Measurements from ENCODE around the gene UPK3BL1.
"Not testable (repeated sequence)": the region's sequence is repeated elsewhere in the genome, so short reads cannot be mapped to it uniquely, and the experiment has no call there.

The UPK3BL1 gene, protein sequence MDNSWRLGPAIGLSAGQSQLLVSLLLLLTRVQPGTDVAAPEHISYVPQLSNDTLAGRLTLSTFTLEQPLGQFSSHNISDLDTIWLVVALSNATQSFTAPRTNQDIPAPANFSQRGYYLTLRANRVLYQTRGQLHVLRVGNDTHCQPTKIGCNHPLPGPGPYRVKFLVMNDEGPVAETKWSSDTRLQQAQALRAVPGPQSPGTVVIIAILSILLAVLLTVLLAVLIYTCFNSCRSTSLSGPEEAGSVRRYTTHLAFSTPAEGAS

GRCh38 chr7:102642691-102643090 is at the start of gene UPK3BL1:
UPK3BL1 (minus strand) TSS chr7:102642791; CDS start chr7:102642741, 50 bp downstream.
- H3K27ac ChIP-seq (ENCODE audit: low read depth in 2 of 2, low read length in 2 of 2); H3K4me1 ChIP-seq (ENCODE audit: control insufficient read depth in 2 of 2, insufficient read depth in 2 of 2, low read length in 2 of 2); H3K9me3 ChIP-seq (ENCODE audit: control insufficient read depth in 2 of 2, low read length in 2 of 2); H3K4me3 ChIP-seq (ENCODE audit: low read length in 2 of 2); H3K27me3 ChIP-seq (ENCODE audit: control insufficient read depth in 2 of 2, insufficient read depth in 2 of 2, low read length in 2 of 2); H3K36me3 ChIP-seq (ENCODE audit: control insufficient read depth in 2 of 2, insufficient read depth in 2 of 2, low read length in 2 of 2); H3K9ac ChIP-seq (ENCODE audit: low read depth in 1 of 2, low read length in 2 of 2): not testable (repeated sequence)

DNA sequence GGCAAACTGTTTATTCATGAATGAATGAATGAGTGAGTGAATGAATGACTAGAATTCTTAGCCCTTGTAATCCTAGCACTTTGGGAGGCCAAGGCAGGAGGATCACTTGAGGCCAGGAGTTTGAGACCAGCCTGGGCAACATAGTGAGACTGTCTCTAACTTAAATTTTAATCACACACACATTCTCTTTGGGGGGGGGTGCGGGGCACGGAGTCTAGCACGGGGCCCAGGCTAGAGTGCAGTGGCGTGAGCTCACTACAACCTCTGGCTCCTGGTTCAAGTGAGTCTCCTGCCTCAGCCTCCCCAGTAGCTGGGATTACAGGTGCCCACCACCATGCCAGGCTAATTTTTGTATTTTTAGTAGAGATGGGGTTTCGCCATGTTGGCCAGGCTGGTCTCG is 48.0 kb upstream of the UPK3BL1 start:
- not testable (repeated sequence) for H3K9ac ChIP-seq (ENCODE audit: low read depth in 1 of 2, low read length in 2 of 2); H3K36me3 ChIP-seq (ENCODE audit: control insufficient read depth in 2 of 2, insufficient read depth in 2 of 2, low read length in 2 of 2); H3K27me3 ChIP-seq (ENCODE audit: control insufficient read depth in 2 of 2, insufficient read depth in 2 of 2, low read length in 2 of 2); H3K4me3 ChIP-seq (ENCODE audit: low read length in 2 of 2); H3K27ac ChIP-seq (ENCODE audit: low read depth in 2 of 2, low read length in 2 of 2); H3K9me3 ChIP-seq (ENCODE audit: control insufficient read depth in 2 of 2, low read length in 2 of 2); H3K4me1 ChIP-seq (ENCODE audit: control insufficient read depth in 2 of 2, insufficient read depth in 2 of 2, low read length in 2 of 2)

DNA sequence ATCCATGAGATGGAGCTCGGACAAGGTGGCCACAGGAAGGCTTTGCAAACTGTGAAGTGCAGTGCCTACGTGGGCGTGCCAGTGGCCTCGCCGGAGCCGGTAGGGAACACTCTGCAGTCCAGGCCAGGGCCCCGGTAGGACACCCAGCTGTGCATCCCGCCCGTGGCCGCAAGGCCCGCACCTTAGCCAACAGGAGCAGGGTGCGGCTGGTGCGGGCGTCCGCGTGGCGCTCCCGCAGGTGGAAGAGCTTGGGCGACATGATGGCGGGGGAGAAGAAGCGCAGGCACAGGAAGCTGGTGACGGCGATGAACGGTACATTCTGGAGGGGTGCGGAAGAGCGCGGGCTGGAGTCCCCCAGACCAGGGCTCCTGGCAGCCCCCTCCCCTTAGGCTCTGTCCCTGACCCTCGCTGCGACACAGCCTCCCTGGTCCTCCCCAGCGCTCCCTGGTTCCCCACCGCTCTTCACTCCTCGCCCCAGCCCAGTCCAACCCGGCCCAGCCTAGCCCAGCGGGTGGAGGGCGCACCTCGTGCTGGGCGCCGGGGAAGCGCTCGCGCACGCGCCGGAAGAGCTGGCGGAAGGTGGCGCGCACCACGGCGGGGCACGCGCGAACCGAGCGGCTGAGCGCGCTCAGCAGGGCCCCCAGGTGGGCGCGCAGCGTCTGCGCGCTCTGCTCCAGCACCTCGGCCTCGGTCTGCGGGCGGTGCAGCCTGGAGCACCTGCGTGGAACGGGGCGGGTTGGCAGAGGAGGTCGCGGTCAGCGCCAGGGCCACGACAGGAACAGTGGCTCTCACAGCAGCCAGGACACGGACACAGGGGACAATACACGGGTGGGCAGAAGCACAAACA is 47.1 kb upstream of the UPK3BL1 start:
- not testable (repeated sequence) for H3K36me3 ChIP-seq (ENCODE audit: control insufficient read depth in 2 of 2, insufficient read depth in 2 of 2, low read length in 2 of 2); H3K9ac ChIP-seq (ENCODE audit: low read depth in 1 of 2, low read length in 2 of 2); H3K27me3 ChIP-seq (ENCODE audit: control insufficient read depth in 2 of 2, insufficient read depth in 2 of 2, low read length in 2 of 2); H3K4me3 ChIP-seq (ENCODE audit: low read length in 2 of 2); H3K9me3 ChIP-seq (ENCODE audit: control insufficient read depth in 2 of 2, low read length in 2 of 2); H3K4me1 ChIP-seq (ENCODE audit: control insufficient read depth in 2 of 2, insufficient read depth in 2 of 2, low read length in 2 of 2); H3K27ac ChIP-seq (ENCODE audit: low read depth in 2 of 2, low read length in 2 of 2)

GRCh38 chr7:102688299-102689036 is 45.9 kb upstream of the UPK3BL1 start:
- not testable (repeated sequence) for H3K4me1 ChIP-seq (ENCODE audit: control insufficient read depth in 2 of 2, insufficient read depth in 2 of 2, low read length in 2 of 2); H3K36me3 ChIP-seq (ENCODE audit: control insufficient read depth in 2 of 2, insufficient read depth in 2 of 2, low read length in 2 of 2); H3K9ac ChIP-seq (ENCODE audit: low read depth in 1 of 2, low read length in 2 of 2); H3K27ac ChIP-seq (ENCODE audit: low read depth in 2 of 2, low read length in 2 of 2); H3K27me3 ChIP-seq (ENCODE audit: control insufficient read depth in 2 of 2, insufficient read depth in 2 of 2, low read length in 2 of 2); H3K9me3 ChIP-seq (ENCODE audit: control insufficient read depth in 2 of 2, low read length in 2 of 2); H3K4me3 ChIP-seq (ENCODE audit: low read length in 2 of 2)

- H3K9me3 ChIP-seq (ENCODE audit: control insufficient read depth in 2 of 2, low read length in 2 of 2); H3K9ac ChIP-seq (ENCODE audit: low read depth in 1 of 2, low read length in 2 of 2); H3K36me3 ChIP-seq (ENCODE audit: control insufficient read depth in 2 of 2, insufficient read depth in 2 of 2, low read length in 2 of 2); H3K4me3 ChIP-seq (ENCODE audit: low read length in 2 of 2); H3K27ac ChIP-seq (ENCODE audit: low read depth in 2 of 2, low read length in 2 of 2); H3K4me1 ChIP-seq (ENCODE audit: control insufficient read depth in 2 of 2, insufficient read depth in 2 of 2, low read length in 2 of 2); H3K27me3 ChIP-seq (ENCODE audit: control insufficient read depth in 2 of 2, insufficient read depth in 2 of 2, low read length in 2 of 2): not testable (repeated sequence)
These were observed 40.0 kb upstream of the UPK3BL1 start for GRCh38 chr7:102682560-102682959.

GRCh38 chr7:102680780-102681179 is 38.2 kb upstream of the UPK3BL1 start:
- H3K9ac ChIP-seq (ENCODE audit: low read depth in 1 of 2, low read length in 2 of 2); H3K4me3 ChIP-seq (ENCODE audit: low read length in 2 of 2); H3K27ac ChIP-seq (ENCODE audit: low read depth in 2 of 2, low read length in 2 of 2); H3K36me3 ChIP-seq (ENCODE audit: control insufficient read depth in 2 of 2, insufficient read depth in 2 of 2, low read length in 2 of 2); H3K4me1 ChIP-seq (ENCODE audit: control insufficient read depth in 2 of 2, insufficient read depth in 2 of 2, low read length in 2 of 2); H3K27me3 ChIP-seq (ENCODE audit: control insufficient read depth in 2 of 2, insufficient read depth in 2 of 2, low read length in 2 of 2); H3K9me3 ChIP-seq (ENCODE audit: control insufficient read depth in 2 of 2, low read length in 2 of 2): not testable (repeated sequence)

GRCh38 chr7:102675545-102675944 is 33.0 kb upstream of the UPK3BL1 start:
- H3K9me3 ChIP-seq (ENCODE audit: control insufficient read depth in 2 of 2, low read length in 2 of 2); H3K27ac ChIP-seq (ENCODE audit: low read depth in 2 of 2, low read length in 2 of 2); H3K36me3 ChIP-seq (ENCODE audit: control insufficient read depth in 2 of 2, insufficient read depth in 2 of 2, low read length in 2 of 2); H3K27me3 ChIP-seq (ENCODE audit: control insufficient read depth in 2 of 2, insufficient read depth in 2 of 2, low read length in 2 of 2); H3K4me1 ChIP-seq (ENCODE audit: control insufficient read depth in 2 of 2, insufficient read depth in 2 of 2, low read length in 2 of 2); H3K9ac ChIP-seq (ENCODE audit: low read depth in 1 of 2, low read length in 2 of 2); H3K4me3 ChIP-seq (ENCODE audit: low read length in 2 of 2): not testable (repeated sequence)

GRCh38 chr7:102673447-102674067 is 31.0 kb upstream of the UPK3BL1 start:
- not testable (repeated sequence) for H3K9ac ChIP-seq (ENCODE audit: low read depth in 1 of 2, low read length in 2 of 2); H3K27ac ChIP-seq (ENCODE audit: low read depth in 2 of 2, low read length in 2 of 2); H3K4me1 ChIP-seq (ENCODE audit: control insufficient read depth in 2 of 2, insufficient read depth in 2 of 2, low read length in 2 of 2); H3K36me3 ChIP-seq (ENCODE audit: control insufficient read depth in 2 of 2, insufficient read depth in 2 of 2, low read length in 2 of 2); H3K9me3 ChIP-seq (ENCODE audit: control insufficient read depth in 2 of 2, low read length in 2 of 2); H3K4me3 ChIP-seq (ENCODE audit: low read length in 2 of 2); H3K27me3 ChIP-seq (ENCODE audit: control insufficient read depth in 2 of 2, insufficient read depth in 2 of 2, low read length in 2 of 2)

GRCh38 chr7:102671956-102672307 is 29.3 kb upstream of the UPK3BL1 start:
- not testable (repeated sequence) for H3K27me3 ChIP-seq (ENCODE audit: control insufficient read depth in 2 of 2, insufficient read depth in 2 of 2, low read length in 2 of 2); H3K9ac ChIP-seq (ENCODE audit: low read depth in 1 of 2, low read length in 2 of 2); H3K36me3 ChIP-seq (ENCODE audit: control insufficient read depth in 2 of 2, insufficient read depth in 2 of 2, low read length in 2 of 2); H3K4me3 ChIP-seq (ENCODE audit: low read length in 2 of 2); H3K4me1 ChIP-seq (ENCODE audit: control insufficient read depth in 2 of 2, insufficient read depth in 2 of 2, low read length in 2 of 2); H3K9me3 ChIP-seq (ENCODE audit: control insufficient read depth in 2 of 2, low read length in 2 of 2); H3K27ac ChIP-seq (ENCODE audit: low read depth in 2 of 2, low read length in 2 of 2)

Data from mucosa of rectum (tissue), 2 donors.